HEK293 (cell line): ENCODE results near the gene RNASE8.
A peak's percentile ranks its signal among the peaks of the same experiment; 100 is the strongest.

Source experiments
- CTCF ChIA-PET: fragments of 350-600 bp; formaldehyde crosslinking; extraction: SDS; loops from one replicate; lab custom pipeline; 2021; ENCODE audit warnings: antibody characterized with exemption; lab: Yijun Ruan, JAX
- POLR2A ChIA-PET: fragments of 300-600 bp; formaldehyde crosslinking; extraction: SDS; loops from one replicate; lab custom pipeline; 2020; ENCODE audit warnings: antibody characterized with exemption, inconsistent platforms; lab: Yijun Ruan, JAX
- H3K27ac ChIP-seq: fragments of 200-500 bp; sonication (Bioruptor generic); 2 replicates; pipeline ENCODE4 v1.5.1; 2014; ENCODE audit warnings: low read depth, low read length, control low read depth, inconsistent platforms; ENCODE audit errors: extremely low read depth
- H3K36me3 ChIP-seq, 2 experiments: fragments of 200-500 bp in 1 of 2; sonication (Bioruptor generic) in 1 of 2; 1 replicate in 1 of 2; 2 replicates in 1 of 2; pipeline ENCODE4 v1.5.1; 2014 to 2017; ENCODE audit warnings: inconsistent platforms in 2 of 2, low read length in 2 of 2; ENCODE audit not compliant: control insufficient read depth in 2 of 2, insufficient read depth in 1 of 2
- H3K4me1 ChIP-seq: fragments of 200-500 bp; sonication (Bioruptor generic); 2 replicates; pipeline ENCODE4 v1.5.1; 2014; ENCODE audit warnings: mild to moderate bottlenecking, low read length, inconsistent platforms; ENCODE audit not compliant: control insufficient read depth, insufficient read depth
- H3K4me3 ChIP-seq: 2 replicates; pipeline ENCODE4 v1.5.1; 2011; ENCODE audit warnings: low read depth, mild to moderate bottlenecking, control low read depth, low read length, moderate library complexity
- H3K9me3 ChIP-seq: fragments of 200-500 bp; sonication (Bioruptor generic); 2 replicates; pipeline ENCODE4 v1.5.1; 2014; ENCODE audit warnings: low read depth, low read length, inconsistent platforms; ENCODE audit not compliant: control insufficient read depth, insufficient read depth
- GLIS1 ChIP-seq: fragments of 450-650 bp; formaldehyde crosslinking; IDR thresholded peaks from 2 replicates; pipeline ENCODE4 v1.5.1; 2016; ENCODE audit warnings: missing biosample characterization, missing genetic modification characterization
- KLF9 ChIP-seq: fragments of 450-650 bp; formaldehyde crosslinking; IDR thresholded peaks from 2 replicates; pipeline ENCODE4 v1.5.1; 2016; ENCODE audit warnings: missing biosample characterization, missing genetic modification characterization, low read depth
- PRDM1 ChIP-seq: fragments of 450-650 bp; formaldehyde crosslinking; IDR thresholded peaks from 2 replicates; pipeline ENCODE4; 2016; ENCODE audit warnings: missing biosample characterization, missing genetic modification characterization
- PRDM4 ChIP-seq: fragments of 450-650 bp; formaldehyde crosslinking; IDR thresholded peaks from 2 replicates; pipeline ENCODE4 v1.5.1; 2017; ENCODE audit warnings: missing biosample characterization, missing genetic modification characterization
- TRIM28 ChIP-seq: IDR thresholded peaks from 2 replicates; pipeline ENCODE4 v1.6.1; 2011; ENCODE audit warnings: low read length, control low read depth, borderline replicate concordance
- ZBTB11 ChIP-seq: fragments of 450-650 bp; formaldehyde crosslinking; conservative IDR thresholded peaks from 2 replicates; pipeline ENCODE4 v1.5.1; 2016; ENCODE audit warnings: low read depth, missing biosample characterization, missing genetic modification characterization
- ZIC2 ChIP-seq: fragments of 450-650 bp; formaldehyde crosslinking; IDR thresholded peaks from 2 replicates; pipeline ENCODE4 v1.5.1; 2016; ENCODE audit warnings: missing biosample characterization, missing genetic modification characterization
- ZNF112 ChIP-seq: fragments of 450-650 bp; formaldehyde crosslinking; IDR thresholded peaks from 2 replicates; pipeline ENCODE4 v1.5.0; 2017; ENCODE audit warnings: missing biosample characterization, missing genetic modification characterization
- ZNF169 ChIP-seq: fragments of 450-650 bp; formaldehyde crosslinking; IDR thresholded peaks from 2 replicates; pipeline ENCODE4 v1.5.1; 2016; ENCODE audit warnings: missing biosample characterization, missing genetic modification characterization
- ZNF175 ChIP-seq: fragments of 450-650 bp; formaldehyde crosslinking; IDR thresholded peaks from 2 replicates; pipeline ENCODE4 v1.5.1; 2016; ENCODE audit warnings: missing biosample characterization, missing genetic modification characterization
- ZNF223 ChIP-seq: fragments of 450-650 bp; formaldehyde crosslinking; IDR thresholded peaks from 2 replicates; pipeline ENCODE4 v1.5.1; 2016; ENCODE audit warnings: missing biosample characterization, missing genetic modification characterization
- ZNF274 ChIP-seq, 2 experiments: fragments of 200-500 bp in 1 of 2; fragments of 450-650 bp in 1 of 2; sonication (Bioruptor generic) in 1 of 2; formaldehyde crosslinking in 1 of 2; IDR thresholded peaks; 2 replicates each; pipeline versions ENCODE4 v1.5.1 to v1.6.1; 2014 to 2016; ENCODE audit warnings: borderline replicate concordance in 1 of 2, inconsistent platforms in 1 of 2, low read length in 1 of 2, missing biosample characterization in 1 of 2, missing genetic modification characterization in 1 of 2
- ZNF280C ChIP-seq: fragments of 450-650 bp; formaldehyde crosslinking; IDR thresholded peaks from 2 replicates; pipeline ENCODE4 v1.5.1; 2016; ENCODE audit warnings: missing biosample characterization, missing genetic modification characterization
- ZNF280D ChIP-seq: fragments of 450-650 bp; formaldehyde crosslinking; IDR thresholded peaks from 2 replicates; pipeline ENCODE4 v1.5.1; 2016; ENCODE audit warnings: missing biosample characterization, missing genetic modification characterization
- ZNF362 ChIP-seq: fragments of 450-650 bp; formaldehyde crosslinking; IDR thresholded peaks from 2 replicates; pipeline ENCODE4 v1.5.1; 2016; ENCODE audit warnings: missing biosample characterization, missing genetic modification characterization
- ZNF366 ChIP-seq: fragments of 450-650 bp; formaldehyde crosslinking; conservative IDR thresholded peaks from 2 replicates; pipeline ENCODE4 v1.5.1; 2016; ENCODE audit warnings: missing biosample characterization, missing genetic modification characterization
- ZNF76 ChIP-seq: fragments of 450-650 bp; formaldehyde crosslinking; IDR thresholded peaks from 2 replicates; pipeline ENCODE4; 2016; ENCODE audit warnings: low read depth, missing biosample characterization, missing genetic modification characterization, borderline replicate concordance
- ZNF785 ChIP-seq: fragments of 450-650 bp; formaldehyde crosslinking; IDR thresholded peaks from 2 replicates; pipeline ENCODE4 v1.5.1; 2016; ENCODE audit warnings: missing biosample characterization, missing genetic modification characterization

RNASE8 gene

GRCh38 chr14:21102521-21103410, 45.1 kb downstream of the RNASE8 start:
- Histone ChIP-seq H3K27ac (peak overlapping the region; percentile 99; the same call in 1 of the 2 replicates), H3K4me1 (peaks cover 25% of the 10 kb centered on the region), H3K9me3 (no peaks in the 10 kb centered on the region), H3K36me3 (no peaks in the 10 kb centered on the region), H3K4me3 (peak overlapping the region; percentile 45)
- POLR2A ChIA-PET = interaction anchor here (1.3 to 3.2 kb wide), 4 partner anchors 8 to 88 kb away, joined by 3 to 29 read pairs (median 12); partner anchors contain the start of gene ARHGEF40
- CTCF ChIA-PET = interaction anchor here (0.5 to 10.4 kb wide), 18 partner anchors 9 to 465 kb away, joined by 3 to 175 read pairs (median 10); partner anchors contain the start of genes ARHGEF40 and SLC39A2
- no peak for TF ChIP-seq PRDM4 (tag by site-specific recombination)
- peak; percentile 64 for TF ChIP-seq ZIC2 (tag by site-specific recombination)
- no peak for TF ChIP-seq TRIM28
- TF ChIP-seq ZNF169 (tag by site-specific recombination) = no peak
- no peak for TF ChIP-seq ZNF175
- TF ChIP-seq GLIS1 (tag by site-specific recombination) = peak; percentile 56; the same call in 1 of the 2 replicates
- no peak for TF ChIP-seq ZNF362 (tag by site-specific recombination)
- TF ChIP-seq ZNF280D = no peak
- no peak for TF ChIP-seq ZNF274 (IDR thresholded peaks at IDR 0.05; ENCODE audit: low read length)
- TF ChIP-seq ZNF274 (tag by site-specific recombination; IDR thresholded peaks at IDR 0.05; ENCODE audit: borderline replicate concordance) = no peak
- TF ChIP-seq ZNF280C (tag by site-specific recombination) = no peak
- no peak for TF ChIP-seq ZNF112 (tag by site-specific recombination)
- TF ChIP-seq ZNF223 = no peak

- no peak for TF ChIP-seq KLF9 (tag by site-specific recombination)
- peak; percentile 70 for TF ChIP-seq PRDM1 (tag by site-specific recombination)
- TF ChIP-seq ZNF366 (tag by site-specific recombination) = peak; percentile 71
- TF ChIP-seq ZBTB11 (tag by site-specific recombination) = 0 out of 2 replicates have a peak, but pooled peaks have one; percentile 1
- TF ChIP-seq ZNF76 (tag by site-specific recombination) = peak; percentile 92; the same call in 1 of the 2 replicates
- no peak for TF ChIP-seq ZNF785 (tag by site-specific recombination)
- H3K4me1 ChIP-seq = peaks cover 25% of the 10 kb centered on the region
- H3K36me3 ChIP-seq = no peaks in the 10 kb centered on the region
Measured at GRCh38 chr14:21103411-21103709, 45.7 kb downstream of the RNASE8 start.

More at GRCh38 chr14:21103411-21103709, 45.7 kb downstream of the RNASE8 start:
- CTCF ChIA-PET = interaction anchor here (0.5 to 10.4 kb wide), 18 partner anchors 10 to 464 kb away, joined by 3 to 175 read pairs (median 10); partner anchors contain the start of genes ARHGEF40 and SLC39A2
- H3K27ac ChIP-seq = peak overlapping the region; percentile 99
- H3K4me3 ChIP-seq = peak overlapping the region; percentile 45
- POLR2A ChIA-PET = interaction anchor here (2.0 to 3.2 kb wide), 3 partner anchors 9 to 88 kb away, joined by 9 to 29 read pairs (median 15); partner anchors contain the start of gene ARHGEF40
- no peaks in the 10 kb centered on the region for H3K9me3 ChIP-seq
